ENCODE data around the gene GARNL3. TPM values are rescaled to one million over a fixed set of nuclear protein-coding genes. Genes with fewer than 3 reads are reported as not detected.

GARNL3 gene
- total and polyA plus RNA-seq, 7 donors = 1.2 to 4.8 (median 2.2) TPM

DNA sequence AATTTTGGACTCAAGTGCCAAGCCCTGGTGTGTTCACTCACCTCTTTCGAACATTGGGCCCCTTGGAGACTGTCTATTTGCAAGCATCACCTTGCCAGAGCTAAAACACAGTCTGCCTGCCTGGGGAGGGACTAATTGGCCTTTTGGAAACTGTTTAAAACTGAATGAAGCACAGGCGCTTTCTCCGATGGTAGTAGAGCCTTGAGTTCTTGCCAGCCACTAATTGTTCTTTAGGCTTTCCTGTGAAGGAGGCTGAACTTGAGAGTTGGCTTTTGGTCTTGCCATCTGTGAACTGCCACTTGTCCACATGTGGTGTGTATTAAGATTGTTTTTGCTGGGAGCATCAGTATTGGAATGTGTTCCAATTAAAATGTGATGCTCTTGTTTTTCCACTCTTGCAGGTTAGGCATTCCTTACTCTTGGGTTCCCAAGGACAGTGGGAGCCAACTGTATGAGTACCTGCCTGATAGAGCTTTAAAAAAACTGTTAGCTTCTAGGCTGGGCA is 26.0 kb downstream of the GARNL3 start:
- no peaks in the 10 kb centered on the region for H3K36me3 ChIP-seq (ENCODE audit: insufficient read depth in 1 of 2, low read depth in 1 of 2)
- no peaks in the 10 kb centered on the region for H3K27me3 ChIP-seq (ENCODE audit: insufficient read depth in 3 of 3, low read length in 2 of 3)
- H3K4me3 ChIP-seq = no peak overlapping the region
- DNase-seq (no peak), ATAC-seq (no peak)
- intact Hi-C loops (cut with DNase I) = no loop called here
- H3K27ac ChIP-seq = no peak overlapping the region
- no peaks in the 10 kb centered on the region for H3K9me3 ChIP-seq
- TF ChIP-seq, protein P1, sequence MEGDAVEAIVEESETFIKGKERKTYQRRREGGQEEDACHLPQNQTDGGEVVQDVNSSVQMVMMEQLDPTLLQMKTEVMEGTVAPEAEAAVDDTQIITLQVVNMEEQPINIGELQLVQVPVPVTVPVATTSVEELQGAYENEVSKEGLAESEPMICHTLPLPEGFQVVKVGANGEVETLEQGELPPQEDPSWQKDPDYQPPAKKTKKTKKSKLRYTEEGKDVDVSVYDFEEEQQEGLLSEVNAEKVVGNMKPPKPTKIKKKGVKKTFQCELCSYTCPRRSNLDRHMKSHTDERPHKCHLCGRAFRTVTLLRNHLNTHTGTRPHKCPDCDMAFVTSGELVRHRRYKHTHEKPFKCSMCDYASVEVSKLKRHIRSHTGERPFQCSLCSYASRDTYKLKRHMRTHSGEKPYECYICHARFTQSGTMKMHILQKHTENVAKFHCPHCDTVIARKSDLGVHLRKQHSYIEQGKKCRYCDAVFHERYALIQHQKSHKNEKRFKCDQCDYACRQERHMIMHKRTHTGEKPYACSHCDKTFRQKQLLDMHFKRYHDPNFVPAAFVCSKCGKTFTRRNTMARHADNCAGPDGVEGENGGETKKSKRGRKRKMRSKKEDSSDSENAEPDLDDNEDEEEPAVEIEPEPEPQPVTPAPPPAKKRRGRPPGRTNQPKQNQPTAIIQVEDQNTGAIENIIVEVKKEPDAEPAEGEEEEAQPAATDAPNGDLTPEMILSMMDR (IDR thresholded peaks at IDR 0.05) = no peak
- 70 to 84% (median 75%) methylated on average over 3 of the region's 3 CpGs for WGBS, 3 donors
- H3K4me1 ChIP-seq = no peaks in the 10 kb centered on the region

DNA sequence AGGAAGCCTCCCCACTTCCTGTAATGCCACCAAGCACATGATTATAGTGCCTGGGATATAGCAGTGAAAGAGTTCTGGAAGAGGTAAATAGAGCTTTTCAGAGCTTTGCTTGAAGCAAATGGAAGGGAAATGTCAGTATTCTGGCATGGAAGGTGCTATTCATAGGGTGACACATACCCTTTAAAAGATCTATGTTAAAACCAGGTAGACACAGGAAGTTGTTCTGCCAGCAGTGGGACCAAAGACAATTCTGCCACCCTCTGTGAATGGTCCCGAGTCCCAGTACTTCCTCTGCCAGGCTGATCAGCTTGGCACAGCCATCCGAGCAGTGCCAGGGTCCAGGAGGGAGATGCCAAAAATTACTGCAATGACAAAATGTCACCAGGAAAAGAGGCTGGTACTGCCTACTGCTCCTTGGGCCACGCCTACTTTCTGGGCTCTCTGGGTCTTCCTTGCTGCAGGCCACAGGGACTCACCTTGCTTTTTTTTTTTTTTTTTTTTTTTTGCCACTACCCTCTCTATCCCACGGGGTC is 26.7 kb downstream of the GARNL3 start:
- Histone ChIP-seq H3K4me3 (no peak overlapping the region), H3K9me3 (no peaks in the 10 kb centered on the region), H3K4me1 (no peaks in the 10 kb centered on the region), H3K36me3 (ENCODE audit: insufficient read depth in 1 of 2, low read depth in 1 of 2) (no peaks in the 10 kb centered on the region), H3K27me3 (ENCODE audit: insufficient read depth in 3 of 3, low read length in 2 of 3) (no peaks in the 10 kb centered on the region), H3K27ac (no peak overlapping the region)
- WGBS, 3 donors = 66 to 78% (median 70%) methylated on average over 4 of the region's 4 CpGs
- DNase-seq = no peak
- intact Hi-C loops (cut with DNase I) = no loop called here
- ATAC-seq = no peak
- TF ChIP-seq, protein P1 (IDR thresholded peaks at IDR 0.05) = no peak

- no peaks in the 10 kb centered on the region for H3K4me1 ChIP-seq
Measured at GRCh38 chr9:127292415-127292814, 27.8 kb downstream of the GARNL3 start.

DNA sequence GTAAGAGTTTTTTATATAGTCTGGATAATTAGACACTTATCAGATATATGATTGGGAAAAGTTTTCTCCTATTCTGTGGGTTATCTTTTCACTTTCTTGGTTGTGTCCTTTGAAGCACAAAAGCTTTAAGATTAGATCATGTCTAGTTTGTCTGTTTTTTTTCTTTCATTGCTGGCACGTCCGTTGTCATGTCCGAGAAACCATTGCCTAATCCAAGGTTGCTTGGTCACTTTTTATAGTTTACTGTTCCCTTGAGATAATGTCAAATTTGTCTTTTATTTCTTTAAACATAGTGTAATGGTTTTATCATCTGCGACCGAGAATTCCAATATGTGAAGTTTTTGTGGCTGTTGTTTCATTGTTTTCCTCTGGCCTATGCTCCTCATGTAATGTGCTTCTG is 28.8 kb downstream of the GARNL3 start:
- H3K9me3 ChIP-seq = no peaks in the 10 kb centered on the region
- TF ChIP-seq, protein P1 (IDR thresholded peaks at IDR 0.05) = no peak
- H3K4me3 ChIP-seq = no peak overlapping the region
- H3K36me3 ChIP-seq (ENCODE audit: insufficient read depth in 1 of 2, low read depth in 1 of 2) = no peaks in the 10 kb centered on the region
- peak overlapping the region; percentile 44 for H3K27ac ChIP-seq
- intact Hi-C loops (cut with DNase I) = no loop called here
- no peaks in the 10 kb centered on the region for H3K27me3 ChIP-seq (ENCODE audit: insufficient read depth in 3 of 3, low read length in 2 of 3)
- ATAC-seq = peak in 1 of 4 donors; percentile 54
- H3K4me1 ChIP-seq = no peaks in the 10 kb centered on the region
- 48 to 61% (median 52%) methylated on average over 5 of the region's 5 CpGs for WGBS, 3 donors
- DNase-seq = no peak

More at GRCh38 chr9:127292415-127292814, 27.8 kb downstream of the GARNL3 start:
- TF ChIP-seq, protein P1 (IDR thresholded peaks at IDR 0.05) = no peak
- Histone ChIP-seq H3K9me3 (no peaks in the 10 kb centered on the region), H3K27me3 (ENCODE audit: insufficient read depth in 3 of 3, low read length in 2 of 3) (no peaks in the 10 kb centered on the region), H3K4me3 (no peak overlapping the region), H3K36me3 (ENCODE audit: insufficient read depth in 1 of 2, low read depth in 1 of 2) (no peaks in the 10 kb centered on the region), H3K27ac (no peak overlapping the region)
- ATAC-seq (no peak), DNase-seq (no peak)
- WGBS, 3 donors = 89 to 96% (median 90%) methylated on average over 4 of the region's 4 CpGs
- intact Hi-C loops (cut with DNase I) = no loop called here

- no peak for DNase-seq
- Histone ChIP-seq H3K4me3 (no peak overlapping the region), H3K4me1 (no peaks in the 10 kb centered on the region), H3K9me3 (no peaks in the 10 kb centered on the region), H3K36me3 (ENCODE audit: insufficient read depth in 1 of 2, low read depth in 1 of 2) (no peaks in the 10 kb centered on the region), H3K27me3 (ENCODE audit: insufficient read depth in 3 of 3, low read length in 2 of 3) (no peaks in the 10 kb centered on the region), H3K27ac (peak overlapping the region; percentile 44)
- 42 to 60% (median 58%) methylated on average over 1 of the region's 1 CpG for WGBS, 3 donors
- TF ChIP-seq, protein P1 (IDR thresholded peaks at IDR 0.05) = no peak
- ATAC-seq = no peak
- intact Hi-C loops (cut with DNase I) = no loop called here
Measured at GRCh38 chr9:127293767-127294166, 29.2 kb downstream of the GARNL3 start.

Measured in psoas muscle (tissue), 8 donors.